ENCODE results near the gene RLF.
A peak's percentile ranks its signal among the peaks of the same experiment; 100 is the strongest.

RLF gene

DNA sequence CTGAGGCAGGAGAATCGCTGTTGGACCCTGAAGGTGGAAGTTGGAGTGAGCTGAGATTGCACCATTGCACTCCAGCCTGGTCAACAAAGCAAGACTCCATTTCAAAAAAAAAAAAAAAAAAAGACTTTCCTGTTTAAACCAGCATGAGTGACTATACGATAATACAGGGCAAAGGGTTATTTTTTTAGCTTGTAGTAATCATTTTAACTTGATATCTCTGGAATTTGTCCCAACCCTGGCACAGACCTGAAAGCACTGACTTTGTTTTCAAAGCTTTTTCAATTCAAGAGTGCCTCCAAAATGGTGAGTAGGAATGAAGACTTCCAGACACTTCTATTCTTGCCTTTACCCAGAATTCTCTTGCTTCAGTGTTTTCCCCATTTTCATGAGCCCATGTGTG lies 82.2 kb downstream of the RLF start:
- DNase-seq, result no peak

DNA sequence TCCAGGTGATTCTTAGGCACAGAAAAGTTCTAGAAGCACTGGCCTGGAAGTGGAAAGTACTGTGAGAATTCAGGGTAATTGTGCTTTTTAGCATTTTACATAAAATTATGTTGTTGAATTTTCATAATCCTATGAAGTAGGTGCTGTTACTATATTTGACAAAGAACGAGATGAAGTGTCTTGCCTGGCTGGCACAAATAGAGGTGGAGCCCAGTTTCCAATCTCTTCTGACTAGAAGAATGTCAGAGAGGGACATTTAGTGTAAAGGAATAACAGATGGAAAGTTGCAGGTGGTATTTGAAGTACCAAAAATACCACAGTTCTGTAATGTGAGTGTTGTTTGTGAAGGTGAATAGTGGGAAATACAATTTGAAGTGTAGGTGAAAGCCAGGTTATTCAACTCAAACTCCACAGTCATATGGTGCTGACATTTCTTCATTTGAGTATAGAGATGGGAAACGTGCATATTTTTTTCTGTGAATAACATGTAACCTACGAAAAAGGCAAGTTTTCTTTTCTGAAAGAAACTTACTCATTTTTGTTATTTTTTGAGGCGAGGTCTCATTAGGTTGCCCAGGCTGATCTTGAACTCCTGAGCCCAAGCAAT lies 83.1 kb downstream of the RLF start:
- DNase-seq, result no peak

DNA sequence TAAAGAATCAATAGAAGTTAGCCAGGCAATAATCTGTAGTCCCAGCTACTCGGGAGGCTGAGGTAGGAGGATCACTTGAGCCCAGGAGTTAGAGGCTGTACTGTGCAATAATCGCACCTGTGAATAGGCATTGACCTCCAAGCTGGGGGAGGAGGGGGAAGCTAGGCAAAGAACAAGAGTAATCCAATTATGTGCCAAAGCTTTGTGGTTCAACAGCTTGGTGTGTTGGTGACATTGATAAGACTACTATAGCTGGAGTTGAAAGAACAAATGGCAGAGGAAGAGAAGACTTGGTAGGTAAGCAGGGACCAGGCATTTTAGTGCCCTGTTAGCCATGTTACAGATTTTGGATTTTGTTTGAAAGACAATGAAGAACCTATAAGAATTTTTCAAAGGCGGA lies 84.5 kb downstream of the RLF start:
- DNase-seq, result no peak

DNA sequence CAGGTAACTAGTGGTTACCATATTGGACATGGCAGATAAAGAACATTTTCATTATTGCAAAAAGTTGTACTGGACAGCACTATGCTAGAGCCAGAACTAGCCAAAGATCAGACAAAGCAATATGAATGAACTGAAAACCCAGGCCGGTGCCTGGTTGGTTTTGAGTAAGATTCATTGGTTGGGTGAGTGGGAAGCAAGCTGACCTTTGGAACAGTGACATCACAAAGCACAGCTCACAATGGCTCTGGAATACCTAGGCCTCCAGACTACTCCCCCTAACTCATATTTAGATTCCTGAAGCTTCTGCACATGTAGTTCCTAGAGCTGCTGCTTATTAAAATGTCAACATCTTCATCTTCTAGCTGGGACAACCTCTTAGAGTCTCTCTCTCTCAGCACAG lies 86.5 kb downstream of the RLF start, which contains the start of gene TMCO2:
Gene TMCO2, plus strand, starts transcription at position 283 of the 400 bp plus-strand sequence. Its CDS starts 57 bp downstream, at position 340.
- DNase-seq, result no peak

DNA sequence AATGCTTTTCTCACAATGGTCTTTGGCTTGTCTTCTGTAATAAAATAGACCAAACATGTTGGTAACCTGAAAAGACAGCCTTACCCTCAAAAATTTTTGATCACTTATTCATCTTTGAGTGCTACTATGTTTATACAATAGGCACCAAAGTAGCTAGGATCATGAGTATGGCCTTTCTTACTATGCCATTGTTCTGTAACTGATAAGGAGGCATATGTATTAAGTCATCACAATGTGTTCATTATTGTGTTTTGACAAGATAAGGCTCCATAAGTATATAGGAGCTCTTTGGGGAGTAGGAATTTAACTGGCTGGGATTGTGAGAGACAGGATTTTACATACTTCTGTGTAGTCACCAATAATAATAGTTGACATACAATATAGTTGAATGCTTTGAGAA lies 87.2 kb downstream of the RLF start:
- DNase-seq, result no peak

DNA sequence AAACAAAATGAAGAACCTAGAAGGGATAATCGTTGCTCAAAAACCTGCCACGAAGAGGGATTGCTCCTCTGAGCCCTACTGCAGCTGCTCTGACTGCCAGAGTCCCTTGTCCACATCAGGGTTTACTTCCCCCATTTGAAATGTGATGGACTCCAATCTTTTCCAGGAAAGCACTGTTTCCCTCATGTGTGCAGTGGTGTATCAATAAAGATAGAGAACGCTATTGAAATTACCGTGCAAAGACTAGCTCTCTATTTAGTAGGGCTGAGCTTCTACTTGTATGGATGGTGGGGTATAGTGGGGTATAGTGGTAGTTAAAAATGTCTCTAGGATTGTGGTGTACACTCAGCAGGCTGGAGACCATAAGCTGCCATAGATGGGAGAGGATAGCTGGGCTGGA lies 90.3 kb downstream of the RLF start:
- DNase-seq, result no peak

DNA sequence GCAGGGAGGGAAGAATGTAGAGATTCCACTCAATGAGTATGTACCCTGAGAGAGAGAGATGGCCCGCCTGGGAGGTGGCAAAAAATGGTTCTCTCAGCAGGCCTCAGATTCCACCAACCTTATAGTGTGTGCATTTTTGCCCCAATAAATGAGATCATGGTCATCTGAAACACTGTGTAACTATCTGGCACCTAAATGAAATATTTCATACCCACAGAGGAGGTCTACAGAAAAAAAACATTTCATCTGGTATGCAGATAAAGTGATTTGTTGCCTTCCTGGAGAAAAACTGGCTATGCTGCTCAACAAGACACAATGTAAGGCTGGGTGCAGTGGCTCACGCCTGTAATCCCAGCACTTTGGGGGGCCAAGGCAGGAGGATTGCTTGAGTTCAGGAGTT lies 91.4 kb downstream of the RLF start:
- no peak for DNase-seq

DNA sequence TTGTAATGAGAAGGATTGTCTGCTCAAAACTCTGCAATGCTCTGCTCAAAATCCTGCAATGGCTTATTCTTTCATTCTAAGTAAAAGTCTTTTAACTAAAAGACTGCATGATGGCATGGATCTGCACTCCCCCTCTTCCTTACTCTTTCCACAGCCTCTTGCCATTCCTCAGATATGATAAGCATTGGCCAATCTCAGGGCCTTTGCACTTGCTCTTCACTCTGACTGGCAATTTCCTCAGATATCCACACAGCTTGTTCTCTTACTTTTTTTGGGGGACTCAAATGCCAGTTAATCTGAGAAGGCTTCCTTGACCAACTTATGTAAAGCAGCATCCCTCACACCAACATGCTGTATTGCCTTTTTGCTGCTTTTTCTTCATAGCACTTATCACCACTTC lies 94.0 kb downstream of the RLF start:
- no peak for DNase-seq

DNA sequence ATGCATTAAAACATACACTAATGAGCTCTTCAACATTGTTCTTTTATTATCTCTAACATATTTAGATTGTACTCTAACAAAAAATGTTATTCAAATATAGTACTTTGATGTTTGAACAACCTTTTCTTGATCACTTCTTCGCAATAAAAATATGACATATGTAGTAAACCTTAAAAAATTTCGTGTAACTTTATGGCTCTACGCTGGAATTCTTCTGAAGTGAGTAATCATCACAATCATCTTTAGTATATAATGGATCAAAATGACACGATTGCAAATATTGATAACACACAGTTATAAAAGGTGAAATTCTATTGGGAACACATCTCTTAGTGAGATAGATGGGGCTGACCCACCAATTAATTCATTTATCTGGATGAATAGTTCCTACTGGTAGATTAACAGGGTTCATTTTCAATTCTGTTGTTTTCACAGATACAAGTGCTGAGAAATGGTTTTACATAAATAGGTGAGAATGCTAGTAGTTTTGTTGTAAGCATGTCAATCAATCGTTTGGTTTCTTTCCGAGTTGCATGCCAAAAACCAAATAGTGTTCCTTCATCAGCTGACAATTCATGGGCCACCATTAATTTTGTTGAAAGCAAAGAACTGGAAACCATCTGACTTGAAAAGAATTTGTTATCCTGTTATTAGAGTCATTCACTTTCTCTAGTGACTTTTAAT lies 95.4 kb downstream of the RLF start:
- DNase-seq, result no peak

DNA sequence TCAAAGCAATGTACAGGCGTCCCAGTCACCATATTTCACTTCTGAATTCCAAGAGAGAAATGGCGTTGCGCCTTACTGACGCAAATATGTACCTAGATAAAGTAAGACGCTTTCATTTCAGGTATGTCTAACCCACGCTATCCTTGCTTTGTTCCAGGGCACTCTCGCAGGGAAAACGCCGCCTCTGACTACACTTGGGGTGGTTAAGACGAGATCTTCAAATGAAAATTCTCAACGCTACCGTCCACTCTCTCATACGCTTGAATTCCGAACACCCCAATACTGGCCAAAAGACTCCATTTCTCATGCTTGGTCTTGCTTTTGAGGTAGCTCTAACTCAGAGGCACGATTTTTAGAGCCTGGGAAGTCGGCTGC lies 96.1 kb downstream of the RLF start:
- peak; percentile 88 for DNase-seq

DNA sequence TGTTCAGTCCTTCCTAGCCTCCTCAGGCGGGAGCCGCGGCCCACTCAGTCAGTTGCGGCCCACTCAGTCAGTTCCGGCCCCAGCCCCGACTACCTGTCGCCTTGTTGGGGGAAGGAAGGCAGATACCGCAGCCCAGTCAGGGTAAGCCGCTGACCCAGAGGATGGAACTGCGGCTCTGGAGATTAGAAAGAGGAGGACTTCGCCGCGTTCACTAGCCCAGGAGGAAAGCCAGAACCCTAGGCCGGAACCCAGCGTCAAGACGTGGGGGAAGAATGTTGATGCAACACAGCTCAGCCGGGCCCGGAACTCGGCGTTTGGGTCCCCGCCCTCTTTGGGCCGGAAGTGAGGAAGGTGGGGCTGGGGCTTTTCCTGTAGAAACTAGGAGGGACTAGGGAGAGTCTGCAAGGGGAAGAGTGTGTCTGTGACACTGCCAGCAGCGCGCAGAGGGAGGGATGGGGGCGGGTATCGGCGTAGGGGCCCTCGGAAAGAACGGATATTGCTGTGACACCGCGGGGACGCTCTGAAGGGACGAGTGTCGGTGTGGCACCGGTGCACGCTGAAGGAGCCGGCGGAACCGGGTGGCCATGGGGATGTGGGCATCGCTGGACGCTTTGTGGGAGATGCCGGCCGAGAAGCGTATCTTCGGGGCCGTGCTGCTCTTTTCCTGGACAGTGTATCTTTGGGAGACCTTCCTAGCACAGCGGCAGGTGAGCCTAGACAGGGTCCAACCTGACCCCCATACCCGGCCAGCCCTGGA lies 96.7 kb downstream of the RLF start, which contains the start of gene ZMPSTE24:
Gene ZMPSTE24, plus strand, starts transcription at position 549 of the 757 bp plus-strand sequence. Its CDS starts 36 bp downstream, at position 585.
- DNase-seq, result peak; percentile 96

DNA sequence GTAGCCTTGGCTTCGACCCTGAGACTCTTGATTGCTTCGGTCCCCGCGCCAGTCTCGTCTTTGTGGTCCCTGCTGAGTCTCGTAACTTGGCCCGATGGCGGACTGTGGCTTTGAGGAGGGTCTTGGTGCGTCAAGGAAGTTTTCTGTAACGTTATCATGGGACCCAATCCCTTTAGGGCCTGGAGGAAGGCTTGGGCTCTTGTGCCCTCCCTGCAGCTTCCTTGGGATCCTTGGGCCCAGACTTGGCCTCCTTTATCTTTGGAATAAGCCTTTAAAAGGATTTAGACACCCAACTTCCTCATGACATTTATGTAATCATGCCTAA lies 97.2 kb downstream of the RLF start:
- DNase-seq, result no peak

DNA sequence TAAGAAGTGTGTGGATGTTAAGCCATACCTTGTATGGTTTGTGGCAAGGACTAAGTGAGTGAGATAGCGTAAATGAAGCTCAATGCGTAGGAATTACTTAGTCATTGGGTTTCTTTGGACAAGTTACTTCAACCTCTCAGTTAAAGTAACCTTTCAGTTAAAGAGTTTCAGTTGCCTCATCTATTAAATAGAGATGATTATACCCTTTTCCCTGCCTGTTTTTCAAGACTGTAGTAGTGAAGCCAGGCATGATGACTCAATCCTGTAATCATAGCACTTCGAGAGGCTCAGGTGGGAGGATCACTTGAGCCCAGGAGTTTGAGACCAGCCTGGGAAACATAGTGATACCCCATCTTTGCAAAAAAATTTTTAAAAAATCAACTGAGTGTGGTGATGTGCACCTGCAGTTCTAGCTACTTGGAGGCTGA lies 103.2 kb downstream of the RLF start:
- no peak for DNase-seq

DNA sequence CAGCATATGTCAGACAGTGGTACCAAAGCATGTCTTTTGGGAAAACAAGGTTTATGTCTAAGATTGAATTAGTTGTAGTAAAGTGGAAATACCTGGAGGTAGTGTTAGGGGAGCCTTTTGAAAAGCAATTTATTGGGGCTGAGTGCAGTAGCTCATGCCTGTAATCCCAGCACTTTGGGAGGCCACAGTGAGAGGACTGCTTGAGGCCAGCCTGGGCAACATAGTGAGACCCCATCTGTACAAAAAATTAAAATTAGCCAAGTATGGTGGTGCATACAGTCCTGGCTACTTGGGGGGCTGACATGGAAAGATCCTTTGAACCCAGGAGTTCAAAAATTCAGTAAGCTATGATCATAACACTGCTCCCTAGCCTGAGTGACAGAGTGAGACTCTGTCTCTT lies 104.1 kb downstream of the RLF start:
- no peak for DNase-seq

DNA sequence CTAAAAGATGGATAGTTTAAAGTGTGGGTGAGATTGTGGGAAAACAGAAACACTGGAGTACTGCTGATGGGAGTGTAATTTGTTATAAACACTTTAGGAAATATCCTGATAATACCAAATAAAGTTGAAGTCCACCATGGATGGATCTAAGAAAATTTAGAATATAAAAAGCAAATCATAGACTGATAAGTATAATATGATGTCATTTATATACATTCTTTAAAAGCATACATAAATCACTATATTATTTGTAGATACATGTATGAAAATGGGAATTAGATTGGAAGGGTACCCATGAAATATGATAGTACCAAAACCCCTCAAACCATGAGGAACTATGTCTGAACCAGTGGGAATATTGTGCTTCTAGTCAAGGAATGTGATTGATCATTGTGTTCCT lies 104.7 kb downstream of the RLF start:
- DNase-seq, result no peak

DNA sequence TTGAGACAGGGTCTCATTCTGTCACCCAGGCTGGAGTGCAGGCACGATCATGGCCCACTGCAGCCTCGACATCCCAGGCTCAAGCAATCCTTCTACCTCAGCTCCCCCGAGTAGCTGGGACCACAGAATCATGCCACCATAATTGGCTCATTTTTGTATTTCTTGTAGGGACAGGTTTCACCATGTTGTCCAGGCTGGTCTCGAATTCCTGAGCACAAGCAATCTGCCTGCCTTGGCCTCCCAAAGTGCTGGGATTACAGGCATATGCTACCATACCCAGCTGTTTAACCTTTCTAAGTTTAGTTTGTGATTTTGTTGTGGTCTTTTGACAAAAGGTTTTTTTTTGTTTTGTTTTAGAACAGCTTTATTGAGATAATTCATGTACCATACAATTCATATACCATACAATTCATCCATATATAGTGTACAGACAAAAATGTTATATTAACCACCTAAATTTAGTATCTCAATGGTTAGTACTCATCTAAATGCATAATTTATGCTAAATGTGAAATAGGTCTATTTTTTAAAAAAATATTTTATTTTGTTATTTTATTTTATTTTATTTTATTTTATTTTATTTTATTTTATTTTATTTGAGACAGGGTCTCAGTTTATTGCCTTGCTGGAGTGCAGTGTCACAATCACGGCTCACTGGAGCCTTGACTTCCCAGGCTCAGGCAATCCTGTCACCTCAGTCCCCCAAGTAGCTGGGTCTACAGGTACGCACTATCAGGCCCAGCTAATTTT lies 105.8 kb downstream of the RLF start:
- no peak for DNase-seq

DNA sequence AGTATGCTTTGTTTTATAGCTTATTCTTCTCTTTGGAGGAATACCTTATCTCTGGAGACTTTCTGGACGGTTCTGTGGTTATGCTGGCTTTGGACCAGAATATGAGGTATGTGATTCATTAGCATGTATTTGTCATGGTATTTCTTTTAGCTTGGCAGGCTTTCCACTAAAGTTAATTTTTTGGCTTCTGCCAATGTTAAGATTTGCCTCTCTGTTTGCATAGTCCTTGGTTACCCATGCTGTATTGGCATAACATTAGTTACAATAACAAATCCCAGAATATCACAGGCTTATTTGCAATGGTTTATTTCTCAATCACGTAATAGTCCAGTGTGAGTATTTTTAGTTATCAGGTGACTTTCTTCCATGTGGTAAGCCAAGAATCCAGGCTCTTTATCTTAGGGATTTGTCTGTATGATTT lies 106.6 kb downstream of the RLF start:
- DNase-seq, result no peak

DNA sequence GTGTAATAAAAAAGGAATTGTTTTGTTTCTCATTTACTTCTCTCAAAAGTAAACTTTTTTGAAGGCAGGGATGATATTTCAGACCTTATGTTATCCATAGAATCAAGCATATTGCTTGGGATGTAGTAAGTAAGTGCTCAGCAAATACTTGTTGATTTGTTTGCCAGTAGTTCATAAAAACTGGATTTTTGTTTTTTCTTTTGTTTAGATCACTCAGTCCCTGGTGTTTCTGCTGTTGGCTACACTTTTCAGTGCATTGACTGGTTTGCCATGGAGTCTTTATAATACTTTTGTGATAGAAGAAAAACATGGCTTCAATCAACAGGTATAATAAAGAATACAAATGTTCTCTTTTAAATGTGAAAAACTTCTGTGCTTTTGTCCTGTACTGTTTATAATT lies 107.0 kb downstream of the RLF start:
- DNase-seq, result no peak

DNA sequence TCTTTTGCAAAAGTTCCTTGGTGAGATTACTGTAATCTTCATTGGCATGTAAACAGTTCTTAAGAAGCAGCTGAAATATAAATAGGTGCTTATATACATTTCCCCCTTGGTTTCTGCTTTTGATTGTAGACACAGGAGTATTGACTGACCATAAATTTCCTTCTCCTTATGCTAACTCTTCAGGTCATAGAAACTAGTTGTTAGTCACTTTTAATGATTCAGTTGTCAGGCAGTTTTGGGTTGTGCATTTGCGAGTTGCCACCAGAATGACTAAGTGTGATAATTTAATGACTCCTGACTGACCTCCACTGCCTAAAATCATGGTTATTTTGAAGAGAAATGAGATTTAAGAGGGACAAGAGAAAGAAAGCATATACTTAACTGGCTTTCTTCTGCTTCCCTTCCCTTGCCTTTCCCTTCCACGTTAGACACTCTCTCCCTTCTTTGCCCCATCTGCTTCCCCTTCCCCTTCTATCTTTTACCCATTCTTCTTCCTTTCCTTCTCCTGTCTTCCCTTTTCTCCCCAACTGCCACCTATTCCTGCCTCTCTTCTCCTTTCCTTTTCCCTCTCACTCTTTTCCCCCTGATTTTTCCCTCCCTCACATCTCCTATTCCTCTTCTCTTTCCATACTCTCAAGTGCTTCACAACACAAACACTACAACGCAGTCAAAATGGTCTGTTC lies 109.1 kb downstream of the RLF start:
- no peak for DNase-seq

DNA sequence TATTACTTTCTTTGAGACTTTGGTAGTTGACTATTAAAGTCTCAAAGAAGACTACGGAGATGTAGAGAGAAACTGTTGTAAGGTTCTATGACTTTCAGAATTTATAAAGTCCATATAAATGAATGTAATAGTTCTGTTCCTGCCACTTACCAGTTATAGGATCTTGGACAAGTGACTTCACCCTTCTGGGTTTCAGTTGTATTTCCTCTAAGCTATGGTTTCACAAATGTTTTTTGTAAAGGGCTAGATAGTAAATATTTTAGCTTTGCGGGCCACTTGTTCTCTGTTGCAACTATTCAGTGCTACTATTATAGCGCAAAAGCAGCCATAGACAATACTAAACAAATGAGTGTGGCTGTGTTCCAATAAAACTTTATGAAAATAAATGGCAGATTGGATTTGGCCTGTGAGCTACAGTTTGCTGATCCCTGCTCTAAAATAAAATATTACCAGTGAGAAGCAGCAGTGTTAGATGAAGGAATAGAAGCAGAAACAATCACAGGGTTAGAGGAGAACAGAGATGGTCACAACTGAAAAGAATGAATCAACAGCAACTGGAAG lies 111.5 kb downstream of the RLF start:
- DNase-seq, result no peak

DNA sequence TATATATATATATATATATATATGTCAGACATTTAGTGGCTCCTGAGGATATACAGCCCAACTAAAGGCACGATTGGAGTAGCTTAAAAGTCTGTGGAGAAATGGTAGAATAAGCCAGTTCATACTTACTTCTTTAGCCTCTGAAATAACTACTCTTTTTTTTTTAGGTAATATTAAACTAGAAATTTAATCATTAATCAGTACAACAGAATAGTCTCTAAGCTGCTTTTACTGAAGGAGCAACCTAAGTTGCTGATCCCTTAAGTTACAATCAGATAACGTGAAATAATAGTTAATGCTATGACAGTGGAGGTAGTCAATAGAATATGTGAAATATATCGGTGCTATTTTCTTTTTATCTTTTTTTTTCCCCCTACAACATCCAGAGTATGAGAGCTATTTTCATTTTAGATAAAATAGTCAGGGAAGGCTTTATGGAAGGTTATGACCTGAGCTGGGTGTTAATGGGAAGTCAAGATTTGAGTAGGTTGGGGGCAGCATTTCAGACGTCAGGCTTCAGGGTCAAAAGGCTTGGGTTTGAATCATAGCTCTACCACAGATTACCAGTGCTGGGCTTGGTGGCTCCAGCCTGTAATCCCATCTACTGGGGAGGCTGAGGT lies 112.5 kb downstream of the RLF start:
- DNase-seq, result no peak

DNA sequence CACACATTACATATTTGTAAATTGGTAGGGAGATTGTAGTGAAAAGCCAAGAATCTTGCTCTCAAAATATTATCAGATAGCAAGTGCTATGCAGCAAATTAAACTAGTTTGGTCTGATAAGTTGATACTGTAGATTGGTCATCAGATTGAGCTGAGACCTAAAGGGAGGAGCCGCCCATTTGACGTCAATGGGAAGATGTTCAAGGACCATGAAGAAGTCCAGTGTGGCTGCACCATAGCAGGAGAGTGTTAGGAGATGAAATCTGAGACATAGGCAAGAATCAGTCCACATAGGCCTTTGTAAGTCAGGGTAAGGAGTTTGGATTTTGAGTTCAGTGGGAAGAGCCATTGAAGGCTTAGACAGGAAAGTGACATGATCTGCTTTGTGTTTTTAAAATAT lies 113.1 kb downstream of the RLF start:
- DNase-seq, result no peak
